HCT116 (cell line): ENCODE data around the gene BAHCC1. TPM values are rescaled to one million over a fixed set of nuclear protein-coding genes. Genes with fewer than 3 reads are reported as not detected.
A peak's percentile ranks its signal among the peaks of the same experiment; 100 is the strongest.

Experiments used
- ATAC-seq: fragments of 200-7000 bp; cut with Tn5 transposase; 2 replicates; pipeline ENCODE4 v1.9.1; 2020; ENCODE audit warnings: mild to moderate bottlenecking, moderate library complexity
- BruUV-seq: library from RNA; stranded (reverse); fragments of 400-500 nt; replicated peaks from 2 replicates; lab custom pipeline; 2021; lab: Mats Ljungman, UMichigan
- CTCF ChIA-PET: fragments of 300-600 bp; sonication (Branson Sonifier 250); formaldehyde crosslinking; loops from one replicate; lab custom pipeline; 2021; ENCODE audit warnings: antibody characterized with exemption; lab: Charles Lee
- POLR2A ChIA-PET: fragments of 300-600, 350-600 bp; sonication (Branson Sonifier 250); formaldehyde crosslinking; loops from one replicate; lab custom pipeline; 2021; ENCODE audit warnings: antibody characterized with exemption; lab: Charles Lee
- RAD21 ChIA-PET, 2 experiments: fragments of 300-600 bp; sonication (Branson Sonifier 250); formaldehyde crosslinking; loops; one replicate each; lab custom pipeline; 2023; ENCODE audit warnings: low total read pairs in 2 of 2; ENCODE audit not compliant: uncharacterized antibody in 2 of 2, unreplicated experiment in 2 of 2, low non-redundant PET in 1 of 2; lab: Charles Lee
- DNase-seq: peaks from one replicate; pipeline ENCODE4 v3.0.0-alpha.2; 2010; ENCODE audit warnings: low read depth, low spot score
- H2AFZ ChIP-seq: fragments of 200-600 bp; shearing (Covaris generic), sonication (generic); 2 replicates; pipeline ENCODE4 v1.6.1; 2017; ENCODE audit warnings: low read depth, mixed run types, mixed read lengths, antibody characterized with exemption, low read length; ENCODE audit not compliant: poor library complexity, severe bottlenecking
- H3K27ac ChIP-seq: 2 replicates; pipeline ENCODE4 v1.5.1; 2012; ENCODE audit warnings: low read depth, low read length
- H3K27me3 ChIP-seq: fragments of 200-600 bp; sonication (generic); 2 replicates; pipeline ENCODE4 v1.6.1; 2016; ENCODE audit warnings: mixed run types, low read length, mixed read lengths; ENCODE audit not compliant: insufficient read depth
- H3K36me3 ChIP-seq, 2 experiments: fragments of 200-500 bp in 1 of 2; fragments of 200-600 bp in 1 of 2; sonication (Bioruptor generic) in 1 of 2; sonication (generic) in 1 of 2; 2 replicates each; pipeline versions ENCODE4 v1.5.1 to v1.6.1; 2014 to 2016; ENCODE audit warnings: low read length in 2 of 2, inconsistent platforms in 1 of 2, mixed read lengths in 1 of 2, mixed run types in 1 of 2; ENCODE audit not compliant: insufficient read depth in 2 of 2, control insufficient read depth in 1 of 2
- H3K4me1 ChIP-seq, 2 experiments: fragments of 200-600 bp in 1 of 2; sonication (generic) in 1 of 2; 2 replicates each; pipeline versions ENCODE4 v1.5.1 to v1.6.1; 2012 to 2017; ENCODE audit warnings: low read length in 2 of 2, inconsistent platforms in 1 of 2, mild to moderate bottlenecking in 1 of 2, mixed read lengths in 1 of 2, mixed run types in 1 of 2, moderate library complexity in 1 of 2; ENCODE audit not compliant: insufficient read depth in 2 of 2, control insufficient read depth in 1 of 2
- H3K4me2 ChIP-seq: fragments of 200-600 bp; sonication (generic); 2 replicates; pipeline ENCODE4 v1.6.1; 2017; ENCODE audit warnings: mixed run types, low read length, mixed read lengths
- H3K4me3 ChIP-seq, 2 experiments: fragments of 200-600 bp in 1 of 2; sonication (generic) in 1 of 2; replicated peaks in 1 of 2; 2 replicates each; pipeline ENCODE4 v1.5.1; 2011 to 2016; ENCODE audit warnings: low read length in 2 of 2, control low read depth in 1 of 2, low read depth in 1 of 2, mild to moderate bottlenecking in 1 of 2, mixed read lengths in 1 of 2, mixed run types in 1 of 2
- H3K79me2 ChIP-seq: fragments of 200-600 bp; sonication (generic); 2 replicates; pipeline ENCODE4 v1.6.1; 2017; ENCODE audit warnings: mild to moderate bottlenecking, mixed run types, low read length, moderate library complexity, mixed read lengths; ENCODE audit not compliant: insufficient read depth
- H3K9ac ChIP-seq: fragments of 200-600 bp; sonication (generic); 2 replicates; pipeline ENCODE4 v1.6.1; 2016; ENCODE audit warnings: low read length, mixed read lengths
- H3K9me2 ChIP-seq: fragments of 200-600 bp; sonication (generic), shearing (Covaris generic); 2 replicates; pipeline ENCODE4 v1.6.1; 2017; ENCODE audit warnings: mixed run types, mild to moderate bottlenecking, moderate library complexity; ENCODE audit not compliant: insufficient read depth
- H3K9me3 ChIP-seq, 2 experiments: fragments of 200-500 bp in 1 of 2; fragments of 200-600 bp in 1 of 2; sonication (Bioruptor generic) in 1 of 2; sonication (generic) in 1 of 2; 2 replicates each; pipeline ENCODE4 v1.6.1; 2014 to 2017; ENCODE audit warnings: low read length in 2 of 2, mixed read lengths in 2 of 2, inconsistent platforms in 1 of 2, low read depth in 1 of 2, mild to moderate bottlenecking in 1 of 2, mixed run types in 1 of 2, moderate library complexity in 1 of 2; ENCODE audit not compliant: control insufficient read depth in 1 of 2, insufficient read depth in 1 of 2
- H4K20me1 ChIP-seq: fragments of 200-600 bp; sonication (generic), shearing (Covaris generic); 2 replicates; pipeline ENCODE4 v1.6.1; 2017; ENCODE audit warnings: mixed run types, mild to moderate bottlenecking, moderate library complexity; ENCODE audit not compliant: insufficient read depth
- ATF3 ChIP-seq: IDR thresholded peaks from 2 replicates; pipeline ENCODE4 v1.6.1; 2012
- CBX3 ChIP-seq: IDR thresholded peaks from 2 replicates; pipeline ENCODE4 v1.6.1; 2012; ENCODE audit warnings: low read depth
- CEBPB ChIP-seq: IDR thresholded peaks from 2 replicates; pipeline ENCODE4 v1.6.1; 2012; ENCODE audit warnings: low read depth
- FOSL1 ChIP-seq: IDR thresholded peaks from 2 replicates; pipeline ENCODE4 v1.6.1; 2012; ENCODE audit warnings: low read depth
- JUND ChIP-seq: IDR thresholded peaks from 2 replicates; pipeline ENCODE4 v1.6.1; 2012
- POLR2A ChIP-seq: IDR thresholded peaks from 2 replicates; pipeline ENCODE4 v1.7.0; 2011; ENCODE audit warnings: borderline replicate concordance; ENCODE audit not compliant: insufficient read depth, insufficient read length; ENCODE audit errors: extremely low read depth
- POLR2AphosphoS5 ChIP-seq: IDR thresholded peaks from 2 replicates; pipeline ENCODE4 v1.6.1; 2011; ENCODE audit warnings: mild to moderate bottlenecking, low read depth, low read length, moderate library complexity
- RAD21 ChIP-seq: IDR thresholded peaks from 2 replicates; pipeline ENCODE4 v1.6.1; 2012; ENCODE audit warnings: low read depth, mild to moderate bottlenecking
- YY1 ChIP-seq: IDR thresholded peaks from 2 replicates; pipeline ENCODE4 v1.6.1; 2011; ENCODE audit warnings: low read length, low read depth, moderate library complexity, mild to moderate bottlenecking; ENCODE audit not compliant: insufficient replicate concordance; ENCODE audit errors: extremely low read depth
- ZBTB33 ChIP-seq: IDR thresholded peaks from 2 replicates; pipeline ENCODE4 v1.6.1; 2011; ENCODE audit warnings: mild to moderate bottlenecking, low read length, moderate library complexity; ENCODE audit not compliant: insufficient replicate concordance; ENCODE audit errors: extremely low read depth
- ZFX ChIP-seq: fragments of 450-650 bp; IDR thresholded peaks from 2 replicates; pipeline ENCODE4 v1.6.1; 2017
- intact Hi-C: fragments of 100-400 bp; cut with micrococcal nuclease; formaldehyde crosslinking; loops from 2 replicates; pipeline ENCODE4 v1.10.0; 2022
- total RNA-seq: library from RNA; stranded (reverse); gene quantifications from one replicate; pipeline ENCODE4 v1.2.1, GENCODE V29; 2021; ENCODE audit not compliant: unreplicated experiment

BAHCC1 gene
- total RNA-seq, 1 experiment from 2014 or later: 45.2 TPM

GRCh38 chr17:81511804-81512561 lies 116.7 kb downstream of the BAHCC1 start:
- peak; percentile 1; the same call in 1 of the 2 replicates for ATAC-seq
- peaks cover 19 to 34% of the 10 kb centered on the region in 2 experiments for H3K36me3 ChIP-seq
- H3K4me1 ChIP-seq: peaks cover 23 to 69% of the 10 kb centered on the region in 2 experiments
- no peak for DNase-seq
- peak overlapping the region; percentile 90 for H3K9ac ChIP-seq
- peak overlapping the region; percentile 86 for H3K27ac ChIP-seq
- no peak for TF ChIP-seq JUND
- TF ChIP-seq POLR2AphosphoS5: peak; percentile 81
- no peaks in the 10 kb centered on the region for H3K27me3 ChIP-seq
- peak overlapping the region; percentile 85 to 96 for H3K4me3 ChIP-seq
- no peak overlapping the region for H2AFZ ChIP-seq
- BruUV-seq: TSS peak; percentile 70
- intact Hi-C loops: no loop called here
- H3K9me3 ChIP-seq: no peaks in the 10 kb centered on the region
- ChIA-PET POLR2A (interaction anchor here (0.6 to 2.4 kb wide), 16 partner anchors 9 to 216 kb away, joined by 3 to 12 read pairs (median 4); partner anchors contain the start of genes ARL16, BAHCC1, FAAP100 and FSCN2), RAD21 (no interaction called here), CTCF (no interaction called here)
- H4K20me1 ChIP-seq: peaks cover 35% of the 10 kb centered on the region; the same call in 1 of the 2 replicates
- peak overlapping the region; percentile 99 for H3K4me2 ChIP-seq
- H3K9me2 ChIP-seq: no peaks in the 10 kb centered on the region
- peaks cover 66% of the 10 kb centered on the region for H3K79me2 ChIP-seq

GRCh38 chr17:81512562-81513371 lies 117.5 kb downstream of the BAHCC1 start, which contains the start of gene ACTG1:
ACTG1 (minus strand) TSS chr17:81512799; CDS start chr17:81512354, 445 bp downstream.
- peaks cover 71% of the 10 kb centered on the region for H3K79me2 ChIP-seq
- H4K20me1 ChIP-seq: peaks cover 35% of the 10 kb centered on the region; the same call in 1 of the 2 replicates
- H3K9me3 ChIP-seq: no peaks in the 10 kb centered on the region
- RAD21 ChIA-PET: no interaction called here
- H3K4me2 ChIP-seq: peak within 1 kb of the TSS; percentile 100
- H3K4me3 ChIP-seq: peak within 1 kb of the TSS; percentile 90 to 96
- BruUV-seq: no TSS peak
- peak; percentile 46 for ATAC-seq
- peaks cover 23 to 77% of the 10 kb centered on the region in 2 experiments for H3K4me1 ChIP-seq
- no peaks in the 10 kb centered on the region for H3K9me2 ChIP-seq
- no peak within 1 kb of the TSS for H2AFZ ChIP-seq
- TF ChIP-seq CBX3 (no peak), POLR2A (peak; percentile 99), ATF3 (no peak), FOSL1 (no peak), POLR2AphosphoS5 (peak; percentile 99), ZBTB33 (peak; percentile 47), ZFX (peak; percentile 96; the same call in 1 of the 2 replicates), CEBPB (no peak), YY1 (peak; percentile 64), RAD21 (no peak)
- H3K9ac ChIP-seq: peak within 1 kb of the TSS; percentile 94
- DNase-seq: peak; percentile 80
- H3K36me3 ChIP-seq: peaks cover 19 to 34% of the 10 kb centered on the region in 2 experiments
- intact Hi-C loops: no loop called here
- peak within 1 kb of the TSS; percentile 100 for H3K27ac ChIP-seq
- CTCF ChIA-PET: interaction anchor here (1.1 kb wide), 1 partner anchor 40 kb away, joined by 3 read pairs; the partner anchor contains the start of gene FAAP100
- H3K27me3 ChIP-seq: no peaks in the 10 kb centered on the region
- POLR2A ChIA-PET: interaction anchor here (0.6 to 2.4 kb wide), 16 partner anchors 8 to 217 kb away, joined by 3 to 12 read pairs (median 4); partner anchors contain the start of genes ARL16, BAHCC1, FAAP100 and FSCN2
